SKM-1 (cell line): Measurements from ENCODE around the gene DNAI1.

Experiments used
- DNase-seq: peaks from one replicate; lab custom pipeline; 2025; ENCODE audit not compliant: unreplicated experiment; lab: John Stamatoyannopoulos, UW

Gene DNAI1

GRCh38 chr9:34557426-34558321 is 99.1 kb downstream of the DNAI1 start:
- DNase-seq: no peak

GRCh38 chr9:34558364-34558763 is 99.8 kb downstream of the DNAI1 start:
- DNase-seq: no peak

- DNase-seq: no peak
Observed at GRCh38 chr9:34558919-34559623, 100.5 kb downstream of the DNAI1 start.

- no peak for DNase-seq
Observed at GRCh38 chr9:34559624-34560455, 101.2 kb downstream of the DNAI1 start.

GRCh38 chr9:34560599-34561214 is 102.1 kb downstream of the DNAI1 start:
- no peak for DNase-seq

- no peak for DNase-seq
Observed at GRCh38 chr9:34562135-34562745, 103.6 kb downstream of the DNAI1 start.

GRCh38 chr9:34563262-34563661 is 104.7 kb downstream of the DNAI1 start:
- DNase-seq: no peak

- no peak for DNase-seq
Observed at GRCh38 chr9:34564617-34565016, 106.0 kb downstream of the DNAI1 start.

GRCh38 chr9:34565856-34566255 is 107.3 kb downstream of the DNAI1 start:
- no peak for DNase-seq

GRCh38 chr9:34566322-34566721 is 107.7 kb downstream of the DNAI1 start:
- no peak for DNase-seq

GRCh38 chr9:34566972-34567371 is 108.4 kb downstream of the DNAI1 start:
- no peak for DNase-seq

GRCh38 chr9:34568133-34568532 is 109.5 kb downstream of the DNAI1 start:
- no peak for DNase-seq

GRCh38 chr9:34568774-34569173 is 110.2 kb downstream of the DNAI1 start:
- DNase-seq: no peak

GRCh38 chr9:34570376-34570775 is 111.8 kb downstream of the DNAI1 start:
- DNase-seq: no peak
